Lung (tissue), 12 donors: ENCODE results near the gene LHCGR. TPM values are rescaled to one million over a fixed set of nuclear protein-coding genes. Genes with fewer than 3 reads are reported as not detected.
A peak's percentile ranks its signal among the peaks of the same experiment; 100 is the strongest.

Experiments
- ATAC-seq: fragments of 200-7000 bp; cut with Tn5 transposase; one replicate; pipeline ENCODE4 v1.9.1; 2020; ENCODE audit warnings: moderate number of reproducible peaks; ENCODE audit not compliant: insufficient read depth, low FRiP score
- DNase-seq, 3 donors: peaks; one replicate each; pipeline ENCODE4 v3.0.0-alpha.2; 2013 to 2017
- H3K27ac ChIP-seq, 2 donors: one replicate each; pipeline ENCODE4 v1.5.1; 2013; ENCODE audit warnings: mild to moderate bottlenecking in 2 of 2, moderate library complexity in 2 of 2, control low read depth in 1 of 2, inconsistent platforms in 1 of 2, low read depth in 1 of 2, low read length in 1 of 2
- H3K27me3 ChIP-seq, 3 donors: one replicate each; pipeline ENCODE4 v1.5.1; 2013; ENCODE audit warnings: low read length in 2 of 3; ENCODE audit not compliant: control insufficient read depth in 3 of 3, insufficient read depth in 3 of 3
- H3K36me3 ChIP-seq, 4 donors: one replicate each; pipeline ENCODE4 v1.5.1; 2013; ENCODE audit warnings: low read length in 4 of 4, mild to moderate bottlenecking in 1 of 4, moderate library complexity in 1 of 4; ENCODE audit not compliant: control insufficient read depth in 4 of 4, insufficient read depth in 4 of 4
- H3K4me1 ChIP-seq, 5 donors: one replicate each; pipeline ENCODE4 v1.5.1; 2013; ENCODE audit warnings: low read length in 5 of 5, mild to moderate bottlenecking in 2 of 5, moderate library complexity in 1 of 5; ENCODE audit not compliant: control insufficient read depth in 5 of 5, insufficient read depth in 5 of 5
- H3K4me3 ChIP-seq: one replicate; pipeline ENCODE4 v1.5.1; 2013; ENCODE audit warnings: mild to moderate bottlenecking, control low read depth, moderate library complexity
- H3K9ac ChIP-seq, 2 donors: one replicate each; pipeline ENCODE4 v1.5.1; 2013; ENCODE audit warnings: low read length in 2 of 2, control low read depth in 1 of 2; ENCODE audit not compliant: insufficient read depth in 1 of 2
- H3K9me3 ChIP-seq, 4 donors: one replicate each; pipeline ENCODE4 v1.5.1; 2013; ENCODE audit warnings: low read length in 3 of 4, mild to moderate bottlenecking in 1 of 4, moderate library complexity in 1 of 4; ENCODE audit not compliant: control insufficient read depth in 4 of 4, insufficient read depth in 3 of 4
- WGBS, 2 donors: extraction: QIAGEN DNeasy Blood & Tissue Kit; methylation state at CpG; one replicate each; pipeline ENCODE4 v1.1.7; 2013; 5-methylcytosine and 5-hydroxymethylcytosine counted together
- polyA plus RNA-seq, 2 donors: library from polyadenylated mRNA; stranded (reverse); fragments of 200-250 nt; gene quantifications; one replicate each; pipeline ENCODE4 v1.2.1, GENCODE V29; 2013
- total RNA-seq, 2 donors: library from RNA; depleted of rRNA in 1 of 2; stranded (reverse); fragments of >200 nt in 1 of 2; gene quantifications; one replicate each; pipeline ENCODE4 v1.2.1, GENCODE V29; 2014 to 2021
- TF ChIP-seq, protein P1 (sequence below): IDR thresholded peaks from 2 replicates; pipeline ENCODE4 v1.5.1; 2012; ENCODE audit warnings: mild to moderate bottlenecking; ENCODE audit errors: control extremely low read depth, extremely low read depth
- donor health status: control.
- donor health status: control.
- donor health status: Bipolar disorder and iron deficiency.
- donor health status: healthy.
- donor health status: DM: yes; HTN: yes; CAD: no.

LHCGR gene
- total and polyA plus RNA-seq, 4 donors, result 0.02 to 0.26 (median 0.09) TPM

- Histone ChIP-seq H3K4me1 (peaks cover 0 to 5% (median 2%) of the 10 kb centered on the region in 5 donors), H3K27me3 (no peaks in the 10 kb centered on the region), H3K27ac (no peak overlapping the region), H3K9me3 (no peaks in the 10 kb centered on the region), H3K4me3 (no peak overlapping the region), H3K36me3 (no peaks in the 10 kb centered on the region), H3K9ac (no peak overlapping the region)
- ATAC-seq, result no peak
- WGBS, 2 donors, result 88 to 92% methylated on average over 1 of the region's 1 CpG
- TF ChIP-seq, protein P1, sequence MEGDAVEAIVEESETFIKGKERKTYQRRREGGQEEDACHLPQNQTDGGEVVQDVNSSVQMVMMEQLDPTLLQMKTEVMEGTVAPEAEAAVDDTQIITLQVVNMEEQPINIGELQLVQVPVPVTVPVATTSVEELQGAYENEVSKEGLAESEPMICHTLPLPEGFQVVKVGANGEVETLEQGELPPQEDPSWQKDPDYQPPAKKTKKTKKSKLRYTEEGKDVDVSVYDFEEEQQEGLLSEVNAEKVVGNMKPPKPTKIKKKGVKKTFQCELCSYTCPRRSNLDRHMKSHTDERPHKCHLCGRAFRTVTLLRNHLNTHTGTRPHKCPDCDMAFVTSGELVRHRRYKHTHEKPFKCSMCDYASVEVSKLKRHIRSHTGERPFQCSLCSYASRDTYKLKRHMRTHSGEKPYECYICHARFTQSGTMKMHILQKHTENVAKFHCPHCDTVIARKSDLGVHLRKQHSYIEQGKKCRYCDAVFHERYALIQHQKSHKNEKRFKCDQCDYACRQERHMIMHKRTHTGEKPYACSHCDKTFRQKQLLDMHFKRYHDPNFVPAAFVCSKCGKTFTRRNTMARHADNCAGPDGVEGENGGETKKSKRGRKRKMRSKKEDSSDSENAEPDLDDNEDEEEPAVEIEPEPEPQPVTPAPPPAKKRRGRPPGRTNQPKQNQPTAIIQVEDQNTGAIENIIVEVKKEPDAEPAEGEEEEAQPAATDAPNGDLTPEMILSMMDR, result no peak
- DNase-seq, result no peak
These were observed 33.1 kb downstream of the LHCGR start for GRCh38 chr2:48722391-48722790.

GRCh38 chr2:48721158-48721557, 34.4 kb downstream of the LHCGR start:
- no peak overlapping the region for H3K4me3 ChIP-seq
- H3K36me3 ChIP-seq, result no peaks in the 10 kb centered on the region
- H3K27ac ChIP-seq, result no peak overlapping the region
- WGBS, 2 donors, result 61 to 64% methylated on average over 2 of the region's 2 CpGs
- no peak for ATAC-seq
- H3K27me3 ChIP-seq, result no peaks in the 10 kb centered on the region
- no peaks in the 10 kb centered on the region for H3K9me3 ChIP-seq
- TF ChIP-seq, protein P1, result no peak
- no peak overlapping the region for H3K9ac ChIP-seq
- no peak for DNase-seq
- peaks cover 0 to 10% (median 2%) of the 10 kb centered on the region in 5 donors for H3K4me1 ChIP-seq

DNA sequence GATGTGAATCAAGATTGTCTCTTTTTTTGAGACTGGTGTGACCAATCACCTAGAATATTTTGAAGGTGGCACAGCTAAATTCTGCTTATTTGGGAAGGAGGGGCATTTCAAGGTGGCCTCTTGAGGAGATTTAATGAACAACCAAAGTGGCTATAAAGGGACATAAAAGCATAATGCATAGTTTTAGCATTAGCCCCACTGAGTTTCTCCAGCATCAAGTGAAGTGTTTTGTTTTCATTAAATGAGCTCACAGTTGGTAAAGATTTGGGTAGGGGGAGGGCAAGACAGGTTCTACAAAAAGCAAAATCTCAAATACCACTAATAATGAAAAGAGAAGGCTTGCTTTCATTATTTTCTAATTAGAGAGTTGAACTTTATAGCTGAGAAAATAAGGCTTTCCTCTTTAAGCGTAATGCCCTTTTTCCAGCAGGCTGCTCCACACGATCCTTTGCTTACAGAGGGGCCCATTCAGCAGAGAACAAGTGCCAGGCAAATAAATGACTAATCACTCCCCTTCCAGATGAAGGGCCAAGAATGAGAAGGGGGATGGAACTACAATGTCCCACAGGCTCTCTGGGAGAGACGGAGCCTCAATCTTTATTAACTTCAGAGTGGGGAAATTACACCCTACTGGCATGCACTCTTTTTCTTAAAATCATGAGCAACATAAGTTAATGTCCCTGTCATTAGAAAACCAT, 35.9 kb downstream of the LHCGR start:
- 62 to 74% methylated on average over 3 of the region's 3 CpGs for WGBS, 2 donors
- Histone ChIP-seq H3K9me3 (no peaks in the 10 kb centered on the region), H3K4me3 (no peak overlapping the region), H3K9ac (no peak overlapping the region), H3K27ac (no peak overlapping the region), H3K4me1 (peaks cover 2 to 25% (median 7%) of the 10 kb centered on the region in 5 donors), H3K27me3 (no peaks in the 10 kb centered on the region), H3K36me3 (no peaks in the 10 kb centered on the region)
- ATAC-seq (peak; percentile 77), DNase-seq (peak; percentile 37 to 76 (median 41))
- TF ChIP-seq, protein P1, result no peak
